MCF 10A (cell line): ENCODE results near the gene SGPP2. TPM values are rescaled to one million over a fixed set of nuclear protein-coding genes. Genes with fewer than 3 reads are reported as not detected.

ENCODE experiments used
- BruUV-seq: library from RNA; stranded (reverse); fragments of 400-500 nt; replicated peaks from 2 replicates; lab custom pipeline; 2021; lab: Mats Ljungman, UMichigan
- CTCF ChIA-PET: fragments of 300-600 bp; sonication (Branson Sonifier 250); formaldehyde crosslinking; extraction: SDS; loops from one replicate; lab custom pipeline; 2021; ENCODE audit warnings: antibody characterized with exemption, inconsistent platforms; lab: Yijun Ruan, JAX
- POLR2A ChIA-PET: fragments of 300-600, 350-650 bp; sonication (Branson Sonifier 250); formaldehyde crosslinking; extraction: SDS; loops from one replicate; lab custom pipeline; 2020; ENCODE audit warnings: antibody characterized with exemption, inconsistent platforms; lab: Yijun Ruan, JAX
- DNase-seq: peaks from one replicate; pipeline ENCODE4 v3.0.0-alpha.2; 2018; ENCODE audit not compliant: unreplicated experiment
- H3K27ac Mint-ChIP-seq: one replicate; pipeline ENCODE4 v1.8.0; 2022; ENCODE audit warnings: mild to moderate bottlenecking, low read depth, mixed read lengths; ENCODE audit not compliant: unreplicated experiment
- H3K27me3 Mint-ChIP-seq: one replicate; pipeline ENCODE4 v1.8.0; 2022; ENCODE audit warnings: mixed read lengths; ENCODE audit not compliant: insufficient read depth, unreplicated experiment
- H3K36me3 Mint-ChIP-seq: one replicate; pipeline ENCODE4 v1.8.0; 2022; ENCODE audit warnings: mild to moderate bottlenecking, moderate library complexity, mixed read lengths; ENCODE audit not compliant: insufficient read depth, unreplicated experiment
- H3K4me1 Mint-ChIP-seq: one replicate; pipeline ENCODE4 v1.8.0; 2022; ENCODE audit warnings: mixed read lengths; ENCODE audit not compliant: insufficient read depth, unreplicated experiment
- H3K4me3 Mint-ChIP-seq: one replicate; pipeline ENCODE4 v1.8.0; 2022; ENCODE audit warnings: mild to moderate bottlenecking, moderate library complexity, mixed read lengths; ENCODE audit not compliant: unreplicated experiment
- H3K9me3 Mint-ChIP-seq: one replicate; pipeline ENCODE4 v1.8.0; 2022; ENCODE audit warnings: mixed read lengths; ENCODE audit not compliant: unreplicated experiment
- CTCF ChIP-seq: fragments of 200-600 bp; IDR thresholded peaks from one replicate; pipeline ENCODE4 v1.8.0; 2022; ENCODE audit warnings: antibody characterized with exemption, mild to moderate bottlenecking; ENCODE audit not compliant: unreplicated experiment
- intact Hi-C: fragments of 100-400 bp; cut with micrococcal nuclease; formaldehyde crosslinking; loops from 2 replicates; pipeline ENCODE4 v1.14.1; 2022
- total RNA-seq: library from RNA; stranded (reverse); gene quantifications from 2 replicates; pipeline ENCODE4 v1.2.3, GENCODE V29; 2022

SGPP2 gene
- total RNA-seq, 1 experiment from 2014 or later = 47.4 TPM

DNA sequence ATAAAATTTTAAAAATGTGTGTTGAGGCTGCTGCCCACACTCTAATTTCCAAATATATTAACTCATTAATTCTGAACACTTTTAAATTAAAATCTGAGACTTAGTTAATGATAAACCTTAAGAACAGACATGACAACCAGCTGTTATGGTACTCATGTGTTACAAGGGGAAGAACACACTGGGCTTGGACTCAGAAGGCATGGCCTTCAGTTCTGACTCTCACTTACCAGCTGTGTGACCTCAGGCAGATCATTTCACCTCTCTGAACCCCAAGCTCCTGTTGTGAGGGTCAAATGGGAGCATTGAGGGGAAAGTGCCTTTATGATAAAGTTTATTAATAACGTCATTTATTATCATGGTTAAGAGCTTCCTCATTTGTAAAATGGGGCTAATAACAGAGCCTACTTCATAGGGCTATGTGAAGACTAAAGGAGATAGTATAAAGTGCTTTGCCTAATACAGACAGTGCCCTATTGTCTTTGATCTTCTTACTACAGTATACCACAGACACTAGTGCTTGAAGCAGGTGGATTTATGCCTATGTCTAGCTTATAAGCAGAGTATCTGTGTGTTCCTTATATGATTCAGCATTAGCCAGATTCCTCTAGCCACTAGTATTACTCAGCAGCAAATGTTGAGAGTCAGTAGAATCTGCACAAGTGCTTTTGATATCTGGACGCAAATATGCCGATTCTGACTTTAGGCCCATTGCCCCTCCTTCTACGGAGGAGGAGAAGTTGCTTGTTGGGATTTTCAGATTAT is 99.6 kb downstream of the SGPP2 start:
- H3K9me3 Mint-ChIP-seq = no peaks in the 10 kb centered on the region
- no TSS peak for BruUV-seq
- POLR2A ChIA-PET = interaction anchor here (1.0 to 1.6 kb wide), 3 partner anchors 9 to 206 kb away, joined by 3 to 6 read pairs (median 4); no protein-coding TSS in a partner anchor
- no peak overlapping the region for H3K27ac Mint-ChIP-seq
- no peak overlapping the region for H3K4me3 Mint-ChIP-seq
- peaks cover 14% of the 10 kb centered on the region for H3K4me1 Mint-ChIP-seq
- no peak for TF ChIP-seq CTCF
- H3K36me3 Mint-ChIP-seq = peaks cover 84% of the 10 kb centered on the region
- CTCF ChIA-PET = interaction anchor here (0.6 to 0.8 kb wide), 3 partner anchors 40 to 1963 kb away, joined by 3 to 4 read pairs (median 3); no protein-coding TSS in a partner anchor
- intact Hi-C loops = no loop called here
- no peaks in the 10 kb centered on the region for H3K27me3 Mint-ChIP-seq
- no peak for DNase-seq

DNA sequence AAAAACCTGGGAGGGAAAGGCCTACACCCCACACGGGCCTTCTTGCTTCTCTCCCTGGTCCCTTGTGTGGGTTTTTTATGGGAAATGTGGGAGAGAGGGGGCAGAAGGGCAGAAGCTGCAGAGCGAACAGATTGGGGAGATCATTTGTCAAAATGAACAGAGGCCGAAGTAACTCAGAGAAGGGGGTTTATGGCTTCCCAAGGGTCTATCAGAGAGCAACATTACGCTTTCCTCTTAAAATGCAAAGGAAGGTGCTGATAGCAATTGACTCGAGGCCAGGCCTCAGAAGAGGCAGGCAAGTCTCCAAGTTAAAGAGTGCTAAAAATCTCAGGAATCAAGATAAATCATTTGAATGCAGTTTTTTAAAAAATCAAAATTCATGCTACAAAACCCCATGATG is 101.5 kb downstream of the SGPP2 start:
- H3K27me3 Mint-ChIP-seq = no peaks in the 10 kb centered on the region
- H3K36me3 Mint-ChIP-seq = peaks cover 94% of the 10 kb centered on the region
- no peak overlapping the region for H3K27ac Mint-ChIP-seq
- intact Hi-C loops = no loop called here
- H3K9me3 Mint-ChIP-seq = no peaks in the 10 kb centered on the region
- no TSS peak for BruUV-seq
- DNase-seq = no peak
- POLR2A ChIA-PET = no interaction called here
- no peak for TF ChIP-seq CTCF
- H3K4me1 Mint-ChIP-seq = no peaks in the 10 kb centered on the region
- H3K4me3 Mint-ChIP-seq = no peak overlapping the region
- CTCF ChIA-PET = interaction anchor here (0.9 to 1.4 kb wide), 2 partner anchors 13 to 208 kb away, joined by 3 read pairs; no protein-coding TSS in a partner anchor

DNA sequence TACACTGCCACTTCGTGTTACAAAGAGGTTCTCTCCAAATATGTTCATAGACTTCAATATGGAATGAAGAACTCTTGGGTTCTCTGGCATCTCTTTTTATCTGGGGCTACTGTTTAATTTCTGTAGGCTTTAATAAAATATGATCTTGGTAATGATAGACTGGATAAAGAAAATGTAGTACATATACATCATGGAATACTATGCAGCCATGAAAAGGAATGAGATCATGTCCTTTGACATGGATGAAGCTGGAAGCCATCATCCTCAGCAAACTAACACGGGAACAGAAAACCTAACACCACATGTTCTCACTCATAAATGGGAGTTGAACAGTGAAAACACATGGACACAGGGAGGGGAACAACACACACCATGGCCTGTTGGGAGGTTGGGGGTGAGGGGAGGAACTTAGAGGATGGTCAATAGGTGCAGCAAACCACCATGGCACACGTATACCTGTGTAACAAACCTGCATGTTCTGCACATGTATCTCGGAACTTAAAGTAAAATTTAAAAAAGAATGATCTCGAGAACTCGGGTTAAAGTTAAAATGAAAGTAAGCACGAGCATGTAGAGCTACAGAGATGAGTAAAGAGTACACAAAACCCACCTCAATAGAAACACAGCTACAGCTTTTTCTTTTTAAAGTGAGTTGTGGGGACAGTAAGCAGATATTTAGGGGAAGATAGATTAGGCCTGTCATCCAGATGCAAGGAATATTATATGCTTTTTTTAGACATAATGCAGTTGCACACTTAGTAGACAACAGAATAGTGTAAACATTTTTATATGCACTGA is 102.3 kb downstream of the SGPP2 start:
- BruUV-seq = no TSS peak
- H3K27me3 Mint-ChIP-seq = no peaks in the 10 kb centered on the region
- peak overlapping the region; percentile 46 for H3K27ac Mint-ChIP-seq
- POLR2A ChIA-PET = interaction anchor here (1.2 to 1.7 kb wide), 3 partner anchors 8 to 100 kb away, joined by 3 to 5 read pairs (median 4); no protein-coding TSS in a partner anchor
- H3K4me3 Mint-ChIP-seq = no peak overlapping the region
- TF ChIP-seq CTCF = no peak
- no peaks in the 10 kb centered on the region for H3K4me1 Mint-ChIP-seq
- CTCF ChIA-PET = interaction anchor here (0.6 to 1.5 kb wide), 3 partner anchors 35 to 209 kb away, joined by 3 to 4 read pairs (median 3); no protein-coding TSS in a partner anchor
- no peak for DNase-seq
- H3K36me3 Mint-ChIP-seq = peaks cover 96% of the 10 kb centered on the region
- intact Hi-C loops = no loop called here
- H3K9me3 Mint-ChIP-seq = no peaks in the 10 kb centered on the region

DNA sequence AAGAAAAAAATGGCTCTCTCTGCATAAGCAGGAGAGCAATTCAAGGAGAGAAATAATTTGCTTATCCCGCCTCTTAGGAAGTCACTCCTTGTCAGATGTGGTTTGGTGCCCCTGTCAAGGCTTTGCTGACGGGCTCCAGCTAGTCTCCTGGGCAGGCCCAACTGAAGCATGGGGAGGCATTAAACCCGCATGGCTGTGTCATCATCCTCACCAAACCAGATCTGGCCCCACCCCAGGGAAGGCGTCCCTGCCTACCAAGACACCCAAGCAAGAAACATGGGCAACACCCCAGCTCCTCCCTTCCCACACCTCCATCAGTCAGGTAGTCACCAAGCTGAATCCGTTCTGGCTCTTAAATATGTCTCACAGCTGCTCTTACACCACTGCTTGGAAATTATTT is 108.0 kb downstream of the SGPP2 start:
- POLR2A ChIA-PET = interaction anchor here (1.1 to 3.1 kb wide), 4 partner anchors 9 to 214 kb away, joined by 3 to 13 read pairs (median 4); no protein-coding TSS in a partner anchor
- Mint-ChIP-seq H3K9me3 (no peaks in the 10 kb centered on the region), H3K4me1 (no peaks in the 10 kb centered on the region), H3K27me3 (no peaks in the 10 kb centered on the region), H3K4me3 (no peak overlapping the region), H3K36me3 (peaks cover 100% of the 10 kb centered on the region), H3K27ac (no peak overlapping the region)
- CTCF ChIA-PET = interaction anchor here (0.5 to 1.4 kb wide), 2 partner anchors 29 to 293 kb away, joined by 3 to 6 read pairs; no protein-coding TSS in a partner anchor
- intact Hi-C loops = no loop called here
- no peak for TF ChIP-seq CTCF
- BruUV-seq = no TSS peak
- DNase-seq = no peak
